GM21381 (cell line): Measurements from ENCODE around the gene LMLN.
"Not testable (repeated sequence)": the region's sequence is repeated elsewhere in the genome, so short reads cannot be mapped to it uniquely, and the experiment has no call there.

Source experiments
- ATAC-seq: cut with Tn5 transposase; IDR thresholded peaks from one replicate; pipeline ENCODE4 v1.9.1; 2021; ENCODE audit warnings: mild to moderate bottlenecking, moderate library complexity; ENCODE audit not compliant: unreplicated experiment

Gene LMLN

DNA sequence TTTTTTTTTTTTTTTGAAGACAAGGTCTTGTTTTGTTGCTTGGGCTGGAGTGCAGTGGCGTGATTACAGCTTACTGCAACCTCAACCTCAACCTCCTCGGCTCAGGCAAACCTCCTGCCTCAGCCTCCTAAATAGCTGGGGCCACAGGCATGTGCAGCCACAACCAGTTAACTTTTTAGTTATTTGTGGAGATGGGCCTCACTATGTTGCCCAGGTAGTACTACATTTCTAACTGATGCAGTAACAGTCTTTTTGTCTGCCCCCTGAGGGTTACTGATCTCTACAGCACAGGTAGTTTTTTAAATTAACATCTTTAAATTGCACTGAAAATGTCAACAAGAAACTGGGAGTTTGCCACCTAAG lies 3.4 kb upstream of the LMLN start:
- ATAC-seq, result no peak

DNA sequence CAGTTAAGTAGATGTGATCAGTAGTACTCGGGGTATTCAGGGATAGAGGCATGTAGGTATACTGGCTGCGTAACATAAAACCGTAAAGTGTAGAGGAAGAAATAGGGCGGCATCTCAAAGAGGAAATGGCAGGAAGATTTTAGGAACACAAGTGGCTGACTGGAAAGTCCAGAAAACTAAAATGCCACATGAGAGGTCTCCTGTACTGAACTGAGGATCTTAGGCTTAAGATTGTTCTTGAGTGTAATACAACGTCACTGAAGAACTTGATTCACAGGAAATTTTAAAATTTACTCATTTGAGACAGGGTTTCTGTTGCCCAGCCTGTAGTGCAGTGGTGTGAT lies 2.3 kb upstream of the LMLN start:
- ATAC-seq, result no peak

DNA sequence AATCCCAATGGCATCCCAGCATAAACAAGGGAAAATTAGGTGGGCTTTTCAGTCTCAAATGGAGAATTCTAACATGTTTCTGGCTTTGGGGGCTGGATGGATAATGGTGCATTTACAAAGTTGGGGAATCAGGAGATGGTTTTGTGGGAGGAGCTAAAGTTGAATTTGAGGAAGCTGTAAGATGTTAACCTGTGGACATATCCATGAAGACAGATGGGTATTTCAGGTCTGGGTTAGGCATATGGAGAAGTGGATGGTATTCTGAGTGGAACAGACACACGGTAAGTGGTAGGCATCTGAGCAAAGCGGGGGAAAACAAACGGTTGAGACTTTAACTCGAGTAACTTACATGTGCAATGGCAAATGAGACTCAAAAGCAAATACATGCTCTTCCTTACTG lies 1.7 kb upstream of the LMLN start:
- no peak for ATAC-seq

DNA sequence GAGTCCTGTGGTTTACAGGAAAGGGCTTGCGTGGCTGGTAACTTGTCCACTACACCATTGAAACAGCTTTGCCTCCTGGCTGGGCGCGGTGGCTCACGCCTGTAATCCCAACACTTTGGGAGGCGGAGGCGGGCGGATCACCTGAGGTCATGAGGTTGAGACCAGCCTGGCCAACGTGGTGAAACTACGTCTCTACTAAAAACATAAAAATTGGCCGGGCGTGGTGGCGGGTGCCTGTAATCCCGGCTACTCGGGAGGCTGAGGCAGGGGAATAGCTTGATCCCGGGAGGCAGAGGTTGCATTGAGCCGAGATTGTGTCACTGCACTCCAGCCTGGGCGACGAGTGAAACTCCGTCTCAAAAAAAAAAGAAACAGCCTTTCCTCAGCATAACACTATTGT lies 1.2 kb upstream of the LMLN start:
- not testable (repeated sequence) for ATAC-seq

DNA sequence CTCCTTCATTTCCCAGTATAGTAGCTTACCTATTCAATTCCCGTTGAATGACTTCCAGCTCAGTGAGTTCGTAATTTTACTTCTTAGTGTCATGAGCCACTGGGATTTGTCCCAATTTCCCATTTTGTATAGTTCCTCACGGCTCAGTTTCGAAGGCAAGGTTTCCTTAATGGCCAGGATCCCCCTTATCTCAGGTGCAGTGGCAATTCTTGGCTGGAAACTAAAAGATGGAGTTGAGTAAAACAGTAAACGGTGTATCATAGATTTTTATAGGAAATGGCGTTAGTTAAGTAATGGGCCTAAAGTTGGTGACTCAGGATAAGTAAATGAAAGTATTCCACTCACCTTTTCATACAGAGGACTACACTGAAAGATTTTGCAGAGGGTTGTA lies 522 bp upstream of the LMLN start:
- no peak for ATAC-seq

DNA sequence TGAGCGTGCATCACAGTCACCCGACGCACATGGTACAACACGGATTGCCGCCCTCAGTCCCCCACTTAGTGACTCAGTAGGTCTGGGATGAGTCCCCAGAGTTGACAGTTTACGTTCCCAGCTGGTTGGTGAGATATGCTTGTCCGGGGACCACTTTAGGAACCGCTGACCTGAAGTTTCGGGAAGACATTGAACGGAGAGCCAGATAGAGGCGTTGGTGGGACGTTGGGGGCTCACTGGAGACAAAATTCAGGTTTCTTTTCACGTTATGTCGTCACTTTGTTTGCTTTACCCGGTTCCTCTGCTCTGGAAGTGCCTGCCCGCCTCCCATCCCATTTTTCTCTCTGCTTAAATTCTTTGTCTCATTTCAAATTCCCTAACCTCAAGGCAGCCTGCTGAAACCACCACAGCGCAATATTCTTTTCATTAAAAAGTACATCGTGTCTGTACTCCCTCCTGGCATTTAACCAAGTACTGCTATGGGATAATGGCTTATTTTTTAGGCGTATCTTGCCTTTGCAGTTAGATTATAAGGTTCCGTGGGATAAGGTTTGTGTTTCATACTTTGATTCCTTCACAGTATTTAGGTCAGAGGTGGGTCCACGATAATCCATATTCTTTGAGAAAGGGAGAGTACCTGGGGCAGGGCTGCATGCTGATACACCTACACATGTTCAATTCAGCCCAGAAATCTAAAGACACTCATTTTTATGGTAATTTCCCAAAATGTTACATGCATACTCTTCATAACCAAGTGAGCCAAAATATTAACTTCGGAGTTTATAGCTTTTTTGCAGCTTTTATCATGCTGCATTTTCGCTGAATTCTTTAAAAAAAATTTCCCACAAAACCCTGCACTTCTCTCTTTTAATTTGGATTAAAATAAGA lies 921 bp downstream of the LMLN start:
- ATAC-seq, result no peak

DNA sequence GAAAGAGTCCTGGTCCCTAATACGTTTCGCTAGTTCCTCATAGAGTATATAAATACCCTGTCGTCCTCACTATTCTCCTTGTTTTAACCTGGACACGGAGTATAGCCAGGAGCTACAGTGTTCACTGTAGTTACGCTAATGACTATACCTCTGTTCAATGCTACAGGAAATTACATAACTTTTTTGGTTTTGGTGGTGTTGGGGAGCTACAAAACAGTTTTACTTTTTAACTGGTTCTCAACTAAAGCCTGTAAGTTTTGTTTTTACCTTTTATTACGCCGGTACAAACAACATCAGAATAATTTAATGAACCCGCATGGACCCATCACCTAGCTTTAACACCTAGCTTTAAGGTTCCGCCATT lies 1.5 kb downstream of the LMLN start:
- no peak for ATAC-seq

DNA sequence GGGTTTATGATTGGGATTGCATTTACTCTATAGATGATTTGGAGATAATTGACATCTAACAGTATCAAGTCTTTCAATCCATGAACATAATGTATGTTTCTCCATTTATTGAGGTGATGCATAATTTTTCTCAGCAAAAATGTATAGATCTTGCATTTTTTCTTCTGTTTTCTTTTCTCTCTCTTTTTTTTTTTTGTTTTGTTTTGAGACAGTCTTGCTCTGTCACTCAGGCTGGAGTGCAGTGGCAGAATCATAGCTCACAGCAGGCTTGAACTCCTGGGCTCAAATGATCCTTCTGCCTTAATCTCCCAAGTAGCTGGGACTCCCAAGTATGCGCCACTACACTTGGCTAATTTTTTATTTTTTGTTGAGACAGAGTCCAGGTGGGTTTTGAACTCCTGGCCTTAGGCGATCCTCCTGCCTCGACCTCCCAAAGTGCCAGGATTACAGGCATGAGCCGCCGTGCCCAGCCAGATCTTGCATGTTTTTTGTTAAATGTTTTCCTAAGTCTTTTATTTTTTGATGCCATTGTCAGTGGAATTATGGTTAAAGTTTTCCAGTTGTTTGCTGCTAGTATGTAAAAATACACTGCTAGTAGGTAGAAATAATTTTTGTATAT lies 3.1 kb downstream of the LMLN start:
- no peak for ATAC-seq

DNA sequence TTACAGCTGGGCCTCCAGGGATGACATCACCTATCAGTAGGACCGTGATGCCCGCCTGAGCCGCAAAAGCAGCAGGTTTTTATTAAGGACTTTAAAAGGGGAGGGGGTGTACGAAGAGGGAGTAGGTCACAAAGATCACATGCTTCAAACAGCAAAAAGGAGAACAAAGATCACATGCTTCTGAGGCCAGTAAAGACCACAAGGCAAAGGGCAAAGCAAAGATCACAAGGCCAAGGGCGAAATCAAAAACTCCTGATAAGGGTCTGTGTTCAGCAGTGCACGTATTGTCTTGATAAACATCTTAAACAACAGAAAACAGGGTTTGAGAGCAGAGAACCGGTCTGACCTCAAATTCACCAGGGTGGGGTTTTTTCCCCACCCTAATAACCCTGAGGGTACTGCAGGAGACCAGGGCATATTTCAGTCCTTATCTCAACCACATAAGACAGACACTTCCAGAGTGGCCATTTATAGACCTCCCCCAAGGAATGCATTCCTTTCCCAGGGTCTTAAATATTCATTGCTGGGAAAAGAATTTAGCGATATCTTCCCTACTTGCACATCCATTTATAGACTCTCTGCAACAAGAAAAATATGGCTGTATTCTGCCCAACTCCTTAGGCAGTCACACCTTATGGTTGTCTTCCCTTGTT lies 7.4 kb downstream of the LMLN start:
- ATAC-seq, result not testable (repeated sequence)

DNA sequence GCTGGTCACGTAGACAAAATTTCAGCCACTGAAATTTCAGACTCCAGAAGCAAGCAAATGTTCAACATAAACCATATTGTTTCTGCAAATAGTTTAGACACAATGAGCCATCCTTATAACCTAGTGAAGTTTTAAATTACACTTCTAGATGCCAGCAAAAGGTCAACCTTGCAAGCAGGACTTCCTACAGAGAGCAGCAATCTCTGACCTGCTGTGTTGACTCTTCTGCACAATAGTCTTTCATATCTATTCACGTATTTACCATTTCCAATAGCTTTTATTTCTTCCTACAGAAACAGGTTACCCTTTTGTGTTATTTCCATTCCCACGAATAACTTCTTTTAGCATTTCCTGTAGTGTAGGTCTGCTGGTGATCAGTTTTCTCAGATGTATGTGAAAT lies 10.6 kb downstream of the LMLN start:
- no peak for ATAC-seq

DNA sequence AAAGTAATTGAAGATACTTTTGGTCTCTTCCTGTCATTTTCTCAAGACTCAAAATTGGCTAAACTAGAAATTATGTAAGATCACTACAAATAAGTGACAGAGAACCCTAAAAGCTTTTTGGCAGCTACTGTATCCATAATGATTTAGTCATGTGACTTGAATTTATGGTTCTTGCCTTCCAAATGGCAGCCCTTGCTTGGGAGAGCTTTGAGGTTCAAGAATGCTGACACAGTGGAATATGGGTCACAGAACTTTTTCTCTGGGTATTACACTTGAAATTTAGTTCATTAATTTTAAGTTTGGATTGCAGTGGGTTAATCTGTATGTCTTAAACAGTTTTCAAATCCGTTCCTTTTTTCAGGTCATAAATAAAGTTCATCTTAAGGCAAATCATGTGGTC lies 14.0 kb downstream of the LMLN start:
- no peak for ATAC-seq

DNA sequence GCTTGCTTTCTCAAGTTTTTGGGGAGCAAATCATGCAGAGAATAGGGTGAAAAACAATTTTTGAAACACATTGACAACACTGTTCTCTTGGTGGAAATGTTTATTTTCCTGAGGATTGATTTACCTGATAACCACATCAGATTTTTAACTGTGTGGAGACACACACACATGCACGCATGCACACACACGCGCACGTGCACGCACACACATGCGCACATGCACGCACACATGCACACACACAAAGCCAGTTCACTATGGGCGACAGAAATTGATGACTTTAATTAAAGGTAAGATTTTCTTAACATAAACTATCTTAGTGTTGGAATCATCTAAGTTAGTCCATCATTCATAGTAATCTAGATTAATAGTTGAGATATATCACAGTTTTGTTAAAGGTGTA lies 15.3 kb downstream of the LMLN start:
- ATAC-seq, result no peak

DNA sequence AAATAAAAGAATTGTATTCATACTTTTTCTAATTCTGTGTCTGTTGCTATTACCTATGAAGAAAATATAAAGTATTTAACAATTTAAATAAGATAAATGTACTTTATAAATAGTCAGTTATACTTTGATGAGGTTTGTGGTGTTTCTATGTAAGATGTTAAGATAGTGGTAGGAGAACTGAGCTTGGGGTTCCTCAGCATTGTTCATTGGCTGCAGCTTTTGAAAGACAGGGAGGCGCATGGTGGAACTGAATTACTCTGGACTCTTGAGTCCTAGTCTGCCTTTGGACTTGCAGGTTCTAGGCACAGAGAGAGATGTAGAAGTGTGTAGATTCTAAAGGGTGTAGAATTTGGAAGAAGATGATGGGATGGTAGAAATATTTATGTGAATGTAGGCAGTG lies 23.1 kb downstream of the LMLN start:
- no peak for ATAC-seq

DNA sequence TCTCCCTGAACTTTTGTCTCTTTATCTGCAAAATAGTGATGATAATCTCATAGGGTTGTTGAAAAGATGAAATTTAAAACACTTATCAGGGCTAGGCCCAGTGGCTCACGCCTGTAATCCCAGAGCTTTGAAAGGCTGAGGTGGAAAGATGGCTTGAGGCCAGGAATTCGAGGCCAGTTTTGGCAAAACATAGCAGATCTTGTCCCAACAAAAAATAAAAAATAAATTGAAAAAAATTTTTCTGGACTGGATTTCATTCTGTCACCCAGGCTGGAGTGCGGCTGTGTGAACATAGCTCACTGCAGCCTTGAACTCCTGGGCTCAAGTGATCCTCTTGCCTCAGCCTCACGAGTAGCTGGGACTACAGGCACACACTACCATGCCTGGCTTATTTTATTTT lies 29.6 kb downstream of the LMLN start:
- no peak for ATAC-seq

DNA sequence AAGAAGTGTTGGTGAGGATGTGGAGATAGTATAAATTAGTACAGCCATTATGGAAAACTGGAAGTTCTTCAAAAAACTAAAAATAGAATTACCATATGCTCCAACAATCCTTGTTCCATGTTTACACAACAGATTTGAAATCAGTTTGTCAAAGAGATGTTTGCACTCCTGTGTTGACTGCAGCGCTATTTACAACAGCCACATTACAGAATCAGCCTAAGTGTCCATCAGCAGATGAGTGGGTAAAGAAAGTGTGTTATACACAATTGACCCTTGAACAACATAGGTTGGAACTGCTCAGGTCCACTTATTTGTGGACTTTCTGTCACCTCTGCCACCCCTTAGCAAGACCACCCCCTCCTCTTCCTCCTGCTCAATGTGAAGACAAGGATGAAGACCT lies 34.7 kb downstream of the LMLN start:
- ATAC-seq, result no peak

DNA sequence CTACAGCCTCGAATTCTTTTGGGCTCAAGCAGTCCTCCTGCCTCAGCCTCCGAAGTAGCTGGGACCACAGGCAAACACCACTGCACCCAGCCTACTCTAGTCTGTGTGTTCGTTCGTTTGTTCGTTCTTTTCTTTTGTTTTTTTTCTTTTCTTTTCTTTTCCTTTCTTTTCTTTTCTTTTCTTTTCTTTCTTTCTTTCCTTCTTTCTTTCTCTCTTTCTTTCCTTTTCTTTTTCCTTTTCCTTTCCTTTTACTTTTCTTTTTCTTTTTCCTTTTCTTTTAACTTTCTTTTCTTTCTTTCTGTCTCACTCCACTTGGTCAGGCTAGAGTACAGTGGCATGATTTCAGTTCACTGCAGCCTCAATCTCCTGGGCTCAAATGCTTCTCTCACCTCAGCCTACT lies 36.8 kb downstream of the LMLN start:
- no peak for ATAC-seq

DNA sequence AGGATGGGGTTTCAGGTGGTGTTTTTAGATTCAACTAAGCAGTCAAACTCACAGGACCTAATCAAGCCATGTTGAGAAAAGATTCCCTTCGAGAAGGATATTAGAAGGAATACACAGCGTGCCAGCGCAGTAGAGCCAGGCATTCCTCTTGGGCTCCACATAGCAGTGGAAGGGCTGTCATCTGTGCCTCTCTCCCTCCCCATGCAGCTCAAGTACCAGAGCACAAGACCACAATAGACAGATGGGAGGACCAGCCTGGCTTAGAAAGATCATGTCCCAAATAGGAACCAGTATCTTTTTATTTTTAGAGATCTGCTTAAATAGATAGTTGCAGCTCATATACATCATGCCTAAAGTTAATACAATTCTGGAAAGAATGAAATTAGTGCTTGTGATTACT lies 37.9 kb downstream of the LMLN start:
- no peak for ATAC-seq

DNA sequence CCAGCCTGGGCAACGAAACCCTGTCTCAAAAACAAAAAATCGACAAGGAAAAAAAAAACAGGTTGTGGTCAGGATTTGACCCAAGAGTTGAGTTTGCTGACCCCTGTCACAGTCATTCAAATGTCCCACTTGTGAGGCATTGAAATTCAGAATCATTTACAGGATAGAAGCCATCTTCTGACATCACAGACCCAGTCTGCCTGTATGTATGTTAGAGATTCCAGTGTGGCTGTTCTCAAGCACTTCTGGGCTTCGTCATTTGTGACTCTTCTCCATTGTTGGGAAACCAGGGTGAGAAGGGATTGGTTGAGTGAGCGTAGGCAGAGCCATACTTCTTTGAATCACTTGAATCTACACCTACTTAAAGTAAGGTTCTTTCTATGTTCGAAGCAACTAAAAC lies 57.1 kb downstream of the LMLN start:
- ATAC-seq, result no peak

DNA sequence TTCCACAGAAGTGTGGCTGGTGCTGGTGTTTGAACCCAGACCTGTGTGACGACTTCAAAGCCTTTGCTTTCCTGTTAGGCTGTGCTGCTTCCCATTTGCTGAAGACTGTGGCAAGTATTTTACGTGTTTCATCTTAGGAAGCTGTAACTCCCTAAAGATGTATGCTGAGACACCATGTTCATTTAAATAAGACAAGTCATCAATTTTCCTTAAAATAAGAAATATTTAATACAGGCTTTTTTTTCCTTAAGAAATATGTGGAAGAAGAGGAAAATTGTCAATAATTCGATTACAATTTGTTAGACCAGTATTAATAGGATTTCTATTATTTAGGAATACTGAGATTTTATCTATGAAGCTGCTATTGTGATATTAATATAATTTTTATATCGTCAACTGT lies 58.4 kb downstream of the LMLN start:
- ATAC-seq, result no peak

DNA sequence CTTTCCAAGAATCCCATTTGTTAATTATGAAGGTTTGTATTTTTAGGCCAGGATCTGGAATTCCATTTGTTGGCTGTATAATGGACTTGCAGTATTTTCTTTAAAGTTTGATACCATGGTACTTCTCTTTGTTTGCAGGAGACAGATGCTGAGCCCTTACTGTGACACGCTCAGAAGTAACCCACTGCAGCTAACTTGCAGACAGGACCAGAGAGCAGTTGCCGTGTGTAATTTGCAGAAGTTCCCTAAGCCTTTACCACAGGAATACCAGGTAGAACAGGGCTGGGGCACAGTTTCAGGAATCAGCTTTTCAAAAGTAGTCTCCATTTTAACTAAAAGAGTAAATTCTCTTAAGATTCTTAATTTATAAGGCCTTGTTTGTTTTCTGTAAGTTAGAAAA lies 59.1 kb downstream of the LMLN start:
- no peak for ATAC-seq

DNA sequence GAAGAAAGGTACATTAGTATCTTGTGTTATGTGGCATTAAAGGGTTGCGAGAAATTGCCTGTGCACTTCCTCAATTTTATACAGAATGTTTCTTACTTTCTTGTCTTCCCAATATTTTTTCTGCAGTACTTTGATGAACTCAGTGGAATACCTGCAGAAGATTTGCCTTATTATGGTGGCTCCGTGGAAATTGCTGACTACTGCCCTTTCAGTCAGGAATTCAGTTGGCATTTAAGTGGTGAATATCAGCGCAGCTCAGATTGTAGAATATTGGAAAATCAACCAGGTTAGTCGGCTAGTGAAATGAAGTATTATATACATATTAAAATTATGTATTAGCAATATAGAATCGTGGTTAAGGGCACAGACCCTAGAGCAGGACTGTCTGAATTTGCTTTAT lies 61.3 kb downstream of the LMLN start:
- ATAC-seq, result no peak

DNA sequence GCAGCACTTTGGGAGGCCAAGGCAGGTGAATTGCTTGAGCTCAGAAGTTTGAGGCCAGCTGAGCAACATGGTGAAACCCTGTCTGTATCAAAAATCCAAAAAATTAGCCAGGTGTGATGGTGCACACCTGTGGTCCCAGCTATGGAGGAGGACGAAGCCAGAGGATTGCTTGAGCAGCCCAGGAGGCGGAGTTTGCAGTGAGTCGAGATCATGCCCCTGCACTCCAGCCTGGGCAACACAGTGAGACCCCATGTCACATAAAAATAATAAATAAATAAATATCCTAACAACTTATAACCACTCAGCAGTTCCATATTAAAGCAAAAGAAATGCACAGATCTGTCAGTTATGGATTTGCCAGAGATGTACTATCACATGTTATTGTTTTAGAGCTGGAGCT lies 62.6 kb downstream of the LMLN start:
- no peak for ATAC-seq

DNA sequence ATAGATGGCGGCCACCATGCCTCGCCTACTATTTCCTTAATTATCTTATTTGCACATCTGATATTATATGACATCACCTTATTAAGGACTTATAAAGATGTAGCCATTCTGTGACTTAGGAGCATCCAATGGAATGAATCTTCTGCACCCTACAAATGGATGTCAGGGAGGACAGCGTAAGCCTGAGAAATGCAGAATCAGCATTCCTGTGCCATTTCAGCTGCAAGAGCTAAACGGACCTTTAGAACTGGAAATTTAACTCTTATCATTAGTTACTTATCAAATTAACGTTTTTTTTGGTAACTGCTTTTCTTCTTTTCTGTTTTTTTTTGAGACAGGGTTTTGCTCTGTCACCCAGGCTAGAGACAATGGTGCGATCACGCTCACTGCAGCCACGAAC lies 65.6 kb downstream of the LMLN start:
- no peak for ATAC-seq
